Measurements from ENCODE around the gene WBP2. TPM values are rescaled to one million over a fixed set of nuclear protein-coding genes. Genes with fewer than 3 reads are reported as not detected.

Gene WBP2
- total and polyA plus RNA-seq, 2 of the 13 experiments (the other 11 are each of a cell fraction or from before 2014, with no cell fraction given) = 29.2 to 29.5 TPM

DNA sequence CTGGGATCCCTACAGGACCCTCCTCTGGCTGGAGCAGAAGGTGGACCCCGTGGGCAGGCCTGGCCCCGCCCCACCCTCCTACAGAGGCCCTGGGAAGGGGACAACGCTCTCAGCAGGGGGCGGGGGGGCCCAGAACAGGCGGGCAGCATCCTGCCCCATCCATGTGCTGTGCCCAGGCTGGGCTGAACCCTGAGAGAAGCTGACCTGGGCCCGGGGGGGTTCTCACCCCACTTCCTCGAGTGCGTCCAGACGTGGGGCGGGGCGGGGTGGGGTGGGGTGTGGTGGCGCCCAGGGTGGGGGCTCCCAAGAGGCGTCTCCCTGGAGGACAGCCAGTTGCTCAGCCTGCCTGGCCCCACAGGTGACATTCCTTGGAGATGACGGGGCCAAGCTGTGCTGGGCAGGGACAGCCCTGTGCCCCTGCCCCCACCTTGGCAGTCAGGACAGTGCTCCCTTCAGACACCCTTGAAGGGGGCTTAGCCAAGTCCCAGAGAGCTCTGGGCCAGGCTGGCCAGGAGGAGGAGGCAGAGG lies 10.5 kb downstream of the WBP2 start (continued):
- 0 out of 2 replicates have a peak, but pooled peaks have one; percentile 20 for TF ChIP-seq ARID2 (CRISPR knock-in tag; IDR thresholded peaks at IDR 0.05; ENCODE audit: borderline replicate concordance)
- TF ChIP-seq MYNN (CRISPR knock-in tag; IDR thresholded peaks at IDR 0.05; ENCODE audit: low read depth) = no peak
- TF ChIP-seq XBP1 (CRISPR knock-in tag; IDR thresholded peaks at IDR 0.05) = no peak
- peak; percentile 52; the same call in 1 of the 2 replicates for TF ChIP-seq ZNF709 (CRISPR knock-in tag; IDR thresholded peaks at IDR 0.05)
- TF ChIP-seq ZNF230 (CRISPR knock-in tag; IDR thresholded peaks at IDR 0.05) = no peak
- TF ChIP-seq ZNF20 (CRISPR knock-in tag; IDR thresholded peaks at IDR 0.05) = no peak
- TF ChIP-seq ZSCAN20 (CRISPR knock-in tag; IDR thresholded peaks at IDR 0.05; ENCODE audit: borderline replicate concordance) = no peak
- TF ChIP-seq FOSL2 (CRISPR knock-in tag; IDR thresholded peaks at IDR 0.05) = peak; percentile 91
- TF ChIP-seq TCF12 (IDR thresholded peaks at IDR 0.05) = no peak
- TF ChIP-seq TCF12 (CRISPR knock-in tag; IDR thresholded peaks at IDR 0.05) = no peak
- TF ChIP-seq ZNF549 (CRISPR knock-in tag; IDR thresholded peaks at IDR 0.05) = no peak
- TF ChIP-seq FOSL1 (CRISPR knock-in tag; IDR thresholded peaks at IDR 0.05; ENCODE audit: borderline replicate concordance) = peak; percentile 48; the same call in 1 of the 2 replicates
- TF ChIP-seq NR0B2 (CRISPR knock-in tag; IDR thresholded peaks at IDR 0.05) = no peak
- TF ChIP-seq ZNF34 (CRISPR knock-in tag; IDR thresholded peaks at IDR 0.05; ENCODE audit: borderline replicate concordance) = no peak
- 0 out of 2 replicates have a peak, but pooled peaks have one; percentile 8 for TF ChIP-seq THRA (CRISPR knock-in tag; IDR thresholded peaks at IDR 0.05; ENCODE audit: borderline replicate concordance)
- no peak for TF ChIP-seq GTF2F1 (IDR thresholded peaks at IDR 0.05; ENCODE audit: low read length)
- TF ChIP-seq YEATS4 (CRISPR knock-in tag; IDR thresholded peaks at IDR 0.05; ENCODE audit: borderline replicate concordance) = no peak
- TF ChIP-seq WIZ (CRISPR knock-in tag; IDR thresholded peaks at IDR 0.05) = no peak
- TF ChIP-seq ZNF790 (CRISPR knock-in tag; IDR thresholded peaks at IDR 0.05; ENCODE audit: borderline replicate concordance) = no peak
- peak; percentile 41 for TF ChIP-seq PHF21A (CRISPR knock-in tag; IDR thresholded peaks at IDR 0.05)
- no peak for TF ChIP-seq CERS6 (CRISPR knock-in tag; IDR thresholded peaks at IDR 0.05)
- peak; percentile 1 for TF ChIP-seq ZNF18 (CRISPR knock-in tag; IDR thresholded peaks at IDR 0.05; ENCODE audit: insufficient replicate concordance)
- TF ChIP-seq, protein P1, sequence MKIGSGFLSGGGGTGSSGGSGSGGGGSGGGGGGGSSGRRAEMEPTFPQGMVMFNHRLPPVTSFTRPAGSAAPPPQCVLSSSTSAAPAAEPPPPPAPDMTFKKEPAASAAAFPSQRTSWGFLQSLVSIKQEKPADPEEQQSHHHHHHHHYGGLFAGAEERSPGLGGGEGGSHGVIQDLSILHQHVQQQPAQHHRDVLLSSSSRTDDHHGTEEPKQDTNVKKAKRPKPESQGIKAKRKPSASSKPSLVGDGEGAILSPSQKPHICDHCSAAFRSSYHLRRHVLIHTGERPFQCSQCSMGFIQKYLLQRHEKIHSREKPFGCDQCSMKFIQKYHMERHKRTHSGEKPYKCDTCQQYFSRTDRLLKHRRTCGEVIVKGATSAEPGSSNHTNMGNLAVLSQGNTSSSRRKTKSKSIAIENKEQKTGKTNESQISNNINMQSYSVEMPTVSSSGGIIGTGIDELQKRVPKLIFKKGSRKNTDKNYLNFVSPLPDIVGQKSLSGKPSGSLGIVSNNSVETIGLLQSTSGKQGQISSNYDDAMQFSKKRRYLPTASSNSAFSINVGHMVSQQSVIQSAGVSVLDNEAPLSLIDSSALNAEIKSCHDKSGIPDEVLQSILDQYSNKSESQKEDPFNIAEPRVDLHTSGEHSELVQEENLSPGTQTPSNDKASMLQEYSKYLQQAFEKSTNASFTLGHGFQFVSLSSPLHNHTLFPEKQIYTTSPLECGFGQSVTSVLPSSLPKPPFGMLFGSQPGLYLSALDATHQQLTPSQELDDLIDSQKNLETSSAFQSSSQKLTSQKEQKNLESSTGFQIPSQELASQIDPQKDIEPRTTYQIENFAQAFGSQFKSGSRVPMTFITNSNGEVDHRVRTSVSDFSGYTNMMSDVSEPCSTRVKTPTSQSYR (CRISPR knock-in tag; IDR thresholded peaks at IDR 0.05; ENCODE audit: borderline replicate concordance) = peak; percentile 67

Data from HepG2 (cell line).